ENCODE results near the gene GPR84. TPM values are rescaled to one million over a fixed set of nuclear protein-coding genes. Genes with fewer than 3 reads are reported as not detected.

The GPR84 gene
- total and polyA plus RNA-seq, 9 of the 15 experiments (the other 6 are each of a cell fraction or from before 2014, with no cell fraction given) = 0.07 to 0.18 (median 0.11) TPM; not detected in 5

DNA sequence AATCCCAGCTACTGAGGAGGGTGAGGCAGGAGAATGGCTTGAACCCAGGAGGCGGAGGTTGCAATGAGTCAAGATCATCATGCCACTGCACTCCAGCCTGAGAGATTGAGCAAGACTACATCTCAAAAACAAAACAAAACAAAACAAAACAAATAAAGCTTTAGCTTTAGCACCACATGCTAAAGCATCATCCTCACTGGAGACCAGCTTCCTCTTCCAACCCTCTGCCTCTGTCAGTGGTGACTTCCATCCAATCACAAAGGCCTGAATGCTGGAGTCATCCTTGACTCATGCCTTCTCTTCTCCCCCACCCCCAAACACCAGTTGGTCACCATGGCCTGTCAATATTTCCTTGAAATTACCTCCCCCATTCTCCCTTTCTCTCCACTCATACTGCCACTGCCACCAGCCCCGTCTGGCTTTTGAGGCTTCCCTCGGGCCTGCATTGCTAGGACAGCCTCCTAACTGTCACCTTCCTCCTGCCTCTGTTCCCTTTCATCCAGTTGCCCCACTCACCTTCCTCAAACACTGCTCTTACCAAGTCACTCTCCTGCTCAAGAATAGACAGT lies 18.8 kb upstream of the GPR84 start:
- H3K4me3 ChIP-seq = no peak overlapping the region
- no peak overlapping the region; the same call in 1 of the 2 replicates for H3K4me2 ChIP-seq (ENCODE audit: insufficient read depth, low read length)
- in situ Hi-C loops (cut with MboI) (no loop called here), intact Hi-C loops (cut with micrococcal nuclease) (no loop called here)
- H3K27me3 ChIP-seq (ENCODE audit: control insufficient read depth in 2 of 2, insufficient read depth in 2 of 2, low read length in 2 of 2) = no peaks in the 10 kb centered on the region
- no peak overlapping the region for H2AFZ ChIP-seq (ENCODE audit: low read depth, low read length)
- peaks cover 2% of the 10 kb centered on the region for H3K9me1 ChIP-seq (ENCODE audit: control insufficient read depth, insufficient read depth, low read length)
- H3K9me3 ChIP-seq (replicated peaks; ENCODE audit: control insufficient read depth, insufficient read depth, low read depth, low read length) = no peaks in the 10 kb centered on the region
- no TSS peak for BruUV-seq (replicated peaks)
- H3K27ac ChIP-seq (ENCODE audit: extremely low read depth, low read depth, low read length) = peak overlapping the region; percentile 53; the same call in 2 of the 3 replicates
- H3K79me2 ChIP-seq (ENCODE audit: control insufficient read depth, insufficient read depth, low read length) = peaks cover 71% of the 10 kb centered on the region
- 0 out of 3 replicates have a peak, but pooled peaks have one; percentile 6 for ATAC-seq
- 47% methylated on average over 3 of the region's 3 CpGs for WGBS (ENCODE audit: insufficient coverage, low coverage, missing lambda C conversion rate)
- H3K9ac ChIP-seq (ENCODE audit: insufficient read depth in 1 of 2, low read depth in 2 of 2, low read length in 2 of 2) = peak overlapping the region in 1 of 2 experiments; percentile 65; a peak in 1 of 4 replicates
- peaks cover 75% of the 10 kb centered on the region for H3K36me3 ChIP-seq (ENCODE audit: control insufficient read depth, insufficient read depth, low read length)
- CTCF ChIA-PET (ENCODE audit: low intra/inter-chr PET ratio) = no interaction called here
- peaks cover 10% of the 10 kb centered on the region for H4K20me1 ChIP-seq (replicated peaks; ENCODE audit: control insufficient read depth, insufficient read depth, low read length)
- POLR2A ChIA-PET = interaction anchor here (0.6 to 0.8 kb wide), 3 partner anchors 19 to 48 kb away, joined by 3 to 5 read pairs (median 3); no protein-coding TSS in a partner anchor
- H3K4me1 ChIP-seq (replicated peaks in 1 of 2; ENCODE audit: control insufficient read depth in 2 of 2, insufficient read depth in 2 of 2, low read length in 2 of 2) = peaks cover 58 to 63% of the 10 kb centered on the region in 2 experiments
- DNase-seq (ENCODE audit: extremely low read depth in 1 of 4, low spot score in 3 of 4) = peak; percentile 55 to 79 (median 64)
- FAIRE-seq = peak; percentile 89
- TF ChIP-seq POLR2AphosphoS5 (IDR thresholded peaks at IDR 0.05; ENCODE audit: control insufficient read depth, insufficient read depth, low read depth, low read length) = no peak
- TF ChIP-seq, protein P1, sequence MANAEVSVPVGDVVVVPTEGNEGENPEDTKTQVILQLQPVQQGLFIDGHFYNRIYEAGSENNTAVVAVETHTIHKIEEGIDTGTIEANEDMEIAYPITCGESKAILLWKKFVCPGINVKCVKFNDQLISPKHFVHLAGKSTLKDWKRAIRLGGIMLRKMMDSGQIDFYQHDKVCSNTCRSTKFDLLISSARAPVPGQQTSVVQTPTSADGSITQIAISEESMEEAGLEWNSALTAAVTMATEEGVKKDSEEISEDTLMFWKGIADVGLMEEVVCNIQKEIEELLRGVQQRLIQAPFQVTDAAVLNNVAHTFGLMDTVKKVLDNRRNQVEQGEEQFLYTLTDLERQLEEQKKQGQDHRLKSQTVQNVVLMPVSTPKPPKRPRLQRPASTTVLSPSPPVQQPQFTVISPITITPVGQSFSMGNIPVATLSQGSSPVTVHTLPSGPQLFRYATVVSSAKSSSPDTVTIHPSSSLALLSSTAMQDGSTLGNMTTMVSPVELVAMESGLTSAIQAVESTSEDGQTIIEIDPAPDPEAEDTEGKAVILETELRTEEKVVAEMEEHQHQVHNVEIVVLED (CRISPR knock-in tag; IDR thresholded peaks at IDR 0.05) = no peak
- 0 out of 2 replicates have a peak, but pooled peaks have one; percentile 21 for TF ChIP-seq NR2C2 (CRISPR knock-in tag; IDR thresholded peaks at IDR 0.05)
- TF ChIP-seq NR2C2 (tag; IDR thresholded peaks at IDR 0.05) = no peak
- TF ChIP-seq HDAC1 (IDR thresholded peaks at IDR 0.05) = 0 out of 4 replicates have a peak, but pooled peaks of 1 of the 2 experiments have one; percentile 67
- no peak for TF ChIP-seq EWSR1 (IDR thresholded peaks at IDR 0.05; ENCODE audit: borderline replicate concordance, low read depth, partially characterized antibody)
- TF ChIP-seq, protein P2, sequence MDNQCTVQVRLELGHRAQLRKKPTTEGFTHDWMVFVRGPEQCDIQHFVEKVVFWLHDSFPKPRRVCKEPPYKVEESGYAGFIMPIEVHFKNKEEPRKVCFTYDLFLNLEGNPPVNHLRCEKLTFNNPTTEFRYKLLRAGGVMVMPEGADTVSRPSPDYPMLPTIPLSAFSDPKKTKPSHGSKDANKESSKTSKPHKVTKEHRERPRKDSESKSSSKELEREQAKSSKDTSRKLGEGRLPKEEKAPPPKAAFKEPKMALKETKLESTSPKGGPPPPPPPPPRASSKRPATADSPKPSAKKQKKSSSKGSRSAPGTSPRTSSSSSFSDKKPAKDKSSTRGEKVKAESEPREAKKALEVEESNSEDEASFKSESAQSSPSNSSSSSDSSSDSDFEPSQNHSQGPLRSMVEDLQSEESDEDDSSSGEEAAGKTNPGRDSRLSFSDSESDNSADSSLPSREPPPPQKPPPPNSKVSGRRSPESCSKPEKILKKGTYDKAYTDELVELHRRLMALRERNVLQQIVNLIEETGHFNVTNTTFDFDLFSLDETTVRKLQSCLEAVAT (IDR thresholded peaks at IDR 0.05) = no peak
- TF ChIP-seq ARID1B (IDR thresholded peaks at IDR 0.05) = peak; percentile 44; the same call in 1 of the 2 replicates
- no peak for TF ChIP-seq ZNF780A (CRISPR knock-in tag; IDR thresholded peaks at IDR 0.05)
- no peak for TF ChIP-seq SREBF2 (CRISPR knock-in tag; IDR thresholded peaks at IDR 0.05)
- no peak for TF ChIP-seq RBM34 (IDR thresholded peaks at IDR 0.05; ENCODE audit: borderline replicate concordance, insufficient read depth, low read length)
- no peak for TF ChIP-seq HNRNPUL1 (IDR thresholded peaks at IDR 0.05; ENCODE audit: low read length)
- no peak for TF ChIP-seq ZNF146 (CRISPR knock-in tag; IDR thresholded peaks at IDR 0.05; ENCODE audit: unreplicated experiment)
- TF ChIP-seq, protein P3, sequence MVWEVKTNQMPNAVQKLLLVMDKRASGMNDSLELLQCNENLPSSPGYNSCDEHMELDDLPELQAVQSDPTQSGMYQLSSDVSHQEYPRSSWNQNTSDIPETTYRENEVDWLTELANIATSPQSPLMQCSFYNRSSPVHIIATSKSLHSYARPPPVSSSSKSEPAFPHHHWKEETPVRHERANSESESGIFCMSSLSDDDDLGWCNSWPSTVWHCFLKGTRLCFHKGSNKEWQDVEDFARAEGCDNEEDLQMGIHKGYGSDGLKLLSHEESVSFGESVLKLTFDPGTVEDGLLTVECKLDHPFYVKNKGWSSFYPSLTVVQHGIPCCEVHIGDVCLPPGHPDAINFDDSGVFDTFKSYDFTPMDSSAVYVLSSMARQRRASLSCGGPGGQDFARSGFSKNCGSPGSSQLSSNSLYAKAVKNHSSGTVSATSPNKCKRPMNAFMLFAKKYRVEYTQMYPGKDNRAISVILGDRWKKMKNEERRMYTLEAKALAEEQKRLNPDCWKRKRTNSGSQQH (CRISPR knock-in tag; IDR thresholded peaks at IDR 0.05) = no peak
- TF ChIP-seq PRPF4 (IDR thresholded peaks at IDR 0.05; ENCODE audit: insufficient read depth, low read depth, low read length, poor library complexity, severe bottlenecking) = no peak
- peak; percentile 73 for TF ChIP-seq CEBPG (CRISPR knock-in tag; IDR thresholded peaks at IDR 0.05)
- TF ChIP-seq CEBPG (tag; conservative IDR thresholded peaks at IDR 0.05 in 1 of 2, IDR thresholded peaks at IDR 0.05 in 1 of 2) = peak in 1 of 2 experiments; percentile 82; a peak in 2 of 4 replicates
- TF ChIP-seq CBX3 (IDR thresholded peaks at IDR 0.05; ENCODE audit: borderline replicate concordance in 1 of 2, low read length in 2 of 2) = peak in 1 of 2 experiments; percentile 40; a peak in 1 of 3 replicates

Data from K562 (cell line).